GM12878 (cell line): Measurements from ENCODE around the gene STAT3. TPM values are rescaled to one million over a fixed set of nuclear protein-coding genes. Genes with fewer than 3 reads are reported as not detected.

Source experiments
- BCLAF1 ChIP-seq: fragments of 450-650 bp; IDR thresholded peaks from 2 replicates; pipeline ENCODE4 v1.6.1; 2017; ENCODE audit warnings: antibody characterized with exemption, mild to moderate bottlenecking, moderate library complexity
- HCFC1 ChIP-seq: fragments of 150-350 bp; IDR thresholded peaks from 2 replicates; pipeline ENCODE4 v1.6.1; 2014; ENCODE audit warnings: low read length
- IKZF2 ChIP-seq, 2 experiments: fragments of 450-650 bp; IDR thresholded peaks; 2 replicates each; pipeline ENCODE4 v1.6.1; 2017; ENCODE audit warnings: mild to moderate bottlenecking in 2 of 2, moderate library complexity in 2 of 2
- MEF2B ChIP-seq: fragments of 450-650 bp; IDR thresholded peaks from 2 replicates; pipeline ENCODE4 v1.6.1; 2018; ENCODE audit warnings: mild to moderate bottlenecking, moderate library complexity; ENCODE audit not compliant: partially characterized antibody, poor library complexity, severe bottlenecking
- NFYA ChIP-seq: IDR thresholded peaks from 2 replicates; pipeline ENCODE4 v1.6.1; 2011; ENCODE audit warnings: low read depth, mild to moderate bottlenecking, low read length, improper control_type of control experiment, borderline replicate concordance
- PKNOX1 ChIP-seq: fragments of 450-650 bp; IDR thresholded peaks from 2 replicates; pipeline ENCODE4 v1.6.1; 2016; ENCODE audit warnings: mild to moderate bottlenecking
- REST ChIP-seq: IDR thresholded peaks from 2 replicates; pipeline ENCODE4 v1.6.1; 2012; ENCODE audit warnings: mild to moderate bottlenecking, low read depth, low read length
- SIX5 ChIP-seq: IDR thresholded peaks from 2 replicates; pipeline ENCODE4 v1.6.1; 2011; ENCODE audit warnings: mild to moderate bottlenecking, low read depth, low read length, moderate library complexity; ENCODE audit not compliant: severe bottlenecking
- SPI1 ChIP-seq: IDR thresholded peaks from 2 replicates; pipeline ENCODE4 v1.6.1; 2011; ENCODE audit warnings: low read depth, mild to moderate bottlenecking, low read length, moderate library complexity, borderline replicate concordance; ENCODE audit not compliant: insufficient read depth
- SREBF1 ChIP-seq: IDR thresholded peaks from 2 replicates; pipeline ENCODE4 v1.6.1; 2012; ENCODE audit warnings: mild to moderate bottlenecking, low read length
- SRF ChIP-seq, 2 experiments: IDR thresholded peaks; 2 replicates each; pipeline ENCODE4 v1.6.1; 2011; ENCODE audit warnings: low read depth in 2 of 2, low read length in 2 of 2, mild to moderate bottlenecking in 1 of 2, moderate library complexity in 1 of 2
- STAT3 ChIP-seq: IDR thresholded peaks from 2 replicates; pipeline ENCODE4 v1.6.1; 2011; ENCODE audit warnings: low read depth, low read length, improper control_type of control experiment
- ZBED1 ChIP-seq: IDR thresholded peaks from 2 replicates; pipeline ENCODE4 v1.6.1; 2016; ENCODE audit warnings: borderline replicate concordance
- polyA plus RNA-seq, 11 experiments: library from polyadenylated mRNA; depleted of rRNA in 4 of 11; unstranded in 6 of 11; stranded (reverse) in 5 of 11; fragments of >200 nt; fragmentation: Nextera tagmentation in 4 of 11; fragmentation: Illumina TruSeq in 1 of 11; extraction: Ambion mirVana in 4 of 11; extraction: Trizol in 1 of 11; gene quantifications; 1 replicate in 1 of 11; 2 replicates in 10 of 11; pipeline versions ENCODE4 v1.2.1 to v1.2.3, GENCODE V29; 2011 to 2016; ENCODE audit warnings: inconsistent platforms in 2 of 11, missing spikeins in 2 of 11, low read depth in 1 of 11
- total RNA-seq, 4 experiments: library from RNA; depleted of rRNA in 3 of 4; stranded (reverse); fragments of >200 nt in 3 of 4; fragmentation: Illumina TruSeq in 1 of 4; extraction: Trizol in 1 of 4; gene quantifications; 2 replicates each; pipeline versions ENCODE4 v1.2.1 to v1.2.3, GENCODE V29; 2013 to 2021

Gene STAT3
- total and polyA plus RNA-seq, 10 of the 15 experiments (the other 5 are each of a cell fraction or from before 2014, with no cell fraction given): 18.4 to 96.4 (median 60.9) TPM

GRCh38 chr17:42358434-42358833, 29.8 kb downstream of the STAT3 start (continued):
- TF ChIP-seq SIX5: no peak
- no peak for TF ChIP-seq REST
- no peak for TF ChIP-seq ZBED1
- peak; percentile 37 to 38; a peak in 2 of 4 replicates for TF ChIP-seq IKZF2 (IDR thresholded peaks at IDR 0.05)
- TF ChIP-seq HCFC1: no peak
- no peak for TF ChIP-seq PKNOX1
- TF ChIP-seq SPI1: peak; percentile 71
- TF ChIP-seq BCLAF1: no peak
- TF ChIP-seq SREBF1: no peak
- no peak for TF ChIP-seq MEF2B
- no peak for TF ChIP-seq SRF (IDR thresholded peaks at IDR 0.05; ENCODE audit: low read depth in 2 of 2, low read length in 2 of 2)
- TF ChIP-seq NFYA: no peak
- TF ChIP-seq STAT3: no peak
